NCI-H345 treated with DMSO at 0.1 percent for 48 hours (cell line): ENCODE results near the gene OR10H2.
"Not testable (repeated sequence)": the region's sequence is repeated elsewhere in the genome, so short reads cannot be mapped to it uniquely, and the experiment has no call there.

Experiments used
- DNase-seq: peaks from one replicate; lab custom pipeline; 2025; ENCODE audit not compliant: unreplicated experiment; lab: John Stamatoyannopoulos, UW

OR10H2 gene

GRCh38 chr19:15727724-15728123, at the start of gene OR10H2:
OR10H2 (plus strand) TSS chr19:15728024; CDS start chr19:15728044, 20 bp downstream.
- no peak for DNase-seq

GRCh38 chr19:15679089-15679488, 48.7 kb upstream of the OR10H2 start:
- DNase-seq, result no peak

GRCh38 chr19:15679865-15680264, 48.0 kb upstream of the OR10H2 start:
- DNase-seq, result not testable (repeated sequence)

GRCh38 chr19:15680478-15681322, 47.1 kb upstream of the OR10H2 start:
- no peak for DNase-seq

DNA sequence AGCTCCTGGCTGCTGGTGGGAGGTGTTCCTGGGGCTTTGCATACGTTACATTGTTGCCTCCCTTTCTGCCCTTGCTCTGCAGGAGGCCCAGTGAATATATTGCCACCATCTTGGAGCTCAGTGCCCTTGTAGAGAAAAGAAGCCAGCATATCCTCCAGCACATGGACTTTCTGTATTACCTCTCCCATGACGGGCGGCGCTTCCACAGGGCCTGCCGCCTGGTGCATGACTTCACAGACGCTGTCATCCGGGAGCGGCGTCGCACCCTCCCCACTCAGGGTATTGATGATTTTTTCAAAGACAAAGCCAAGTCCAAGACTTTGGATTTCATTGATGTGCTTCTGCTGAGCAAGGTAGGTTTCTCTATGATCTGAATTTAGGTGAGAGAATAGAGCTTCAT, 44.4 kb upstream of the OR10H2 start:
- no peak for DNase-seq

GRCh38 chr19:15684828-15685227, 43.0 kb upstream of the OR10H2 start:
- no peak for DNase-seq

DNA sequence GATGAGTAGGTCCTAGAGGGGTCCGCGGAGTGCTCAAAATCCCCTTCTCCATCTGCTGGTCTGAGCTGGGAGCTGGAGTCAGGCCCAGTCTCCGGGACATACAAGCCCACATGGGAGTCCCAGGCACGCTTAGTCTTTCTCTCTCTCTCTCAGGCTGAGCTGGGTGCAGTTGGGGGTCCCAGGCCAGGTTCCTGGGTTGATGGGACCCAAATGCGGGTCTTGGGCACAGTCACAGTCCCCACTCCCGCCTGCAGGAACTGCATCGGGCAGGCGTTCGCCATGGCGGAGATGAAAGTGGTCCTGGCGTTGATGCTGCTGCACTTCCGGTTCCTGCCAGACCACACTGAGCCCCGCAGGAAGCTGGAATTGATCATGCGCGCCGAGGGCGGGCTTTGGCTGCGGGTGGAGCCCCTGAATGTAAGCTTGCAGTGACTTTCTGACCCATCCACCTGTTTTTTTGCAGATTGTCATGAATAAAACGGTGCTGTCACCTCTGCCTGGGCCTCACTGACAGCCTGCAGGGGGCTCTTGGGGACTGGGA, 31.1 kb upstream of the OR10H2 start:
- DNase-seq, result no peak

- no peak for DNase-seq
Observed at GRCh38 chr19:15701757-15702533, 25.9 kb upstream of the OR10H2 start.

DNA sequence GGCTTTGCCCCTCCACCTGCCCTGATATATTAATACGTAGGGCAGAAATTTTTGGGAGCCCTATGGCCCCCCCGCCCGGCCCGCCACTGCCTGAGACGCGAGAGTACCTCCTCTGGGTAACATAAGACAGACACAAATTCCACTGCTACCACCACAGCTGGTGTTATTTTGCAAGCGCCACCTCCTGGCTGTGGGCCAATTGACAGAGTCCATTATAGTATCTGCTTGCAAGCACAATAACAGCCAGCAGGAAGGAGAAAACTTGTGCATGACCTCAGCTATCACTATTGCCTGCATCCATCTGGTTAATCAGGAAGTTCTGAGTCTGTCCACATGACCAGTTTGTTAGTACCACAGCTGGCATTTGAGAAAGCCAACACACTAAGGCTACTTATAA, 25.3 kb upstream of the OR10H2 start:
- DNase-seq, result no peak

- no peak for DNase-seq
Observed at GRCh38 chr19:15714638-15715037, 13.2 kb upstream of the OR10H2 start.

GRCh38 chr19:15715642-15716041, 12.2 kb upstream of the OR10H2 start:
- DNase-seq, result no peak

DNA sequence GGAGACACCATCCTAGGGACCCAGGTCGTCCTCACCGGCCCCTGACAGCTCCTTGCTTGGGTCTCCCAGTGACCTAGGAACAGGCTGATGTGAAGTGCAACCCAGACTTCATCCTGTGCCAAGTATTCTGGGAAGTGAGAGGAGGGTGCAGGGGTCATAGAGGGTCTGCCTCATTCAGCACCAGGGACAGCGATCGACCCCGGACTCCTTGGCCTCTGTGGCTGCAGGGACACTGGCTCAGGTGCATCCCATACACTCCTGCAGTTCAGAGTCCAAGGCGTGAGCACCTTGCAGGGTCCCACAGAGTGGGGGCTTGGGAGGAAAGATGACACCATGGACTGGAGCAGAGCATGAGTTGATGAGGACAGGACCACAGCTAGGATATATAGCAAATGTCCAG, 10.0 kb upstream of the OR10H2 start:
- no peak for DNase-seq

- no peak for DNase-seq
Observed at GRCh38 chr19:15721268-15721667, 6.6 kb upstream of the OR10H2 start.

- no peak for DNase-seq
Observed at GRCh38 chr19:15722956-15723355, 4.9 kb upstream of the OR10H2 start.

GRCh38 chr19:15730538-15730937, 2.7 kb downstream of the OR10H2 start:
- no peak for DNase-seq

GRCh38 chr19:15732388-15732787, 4.6 kb downstream of the OR10H2 start:
- no peak for DNase-seq

DNA sequence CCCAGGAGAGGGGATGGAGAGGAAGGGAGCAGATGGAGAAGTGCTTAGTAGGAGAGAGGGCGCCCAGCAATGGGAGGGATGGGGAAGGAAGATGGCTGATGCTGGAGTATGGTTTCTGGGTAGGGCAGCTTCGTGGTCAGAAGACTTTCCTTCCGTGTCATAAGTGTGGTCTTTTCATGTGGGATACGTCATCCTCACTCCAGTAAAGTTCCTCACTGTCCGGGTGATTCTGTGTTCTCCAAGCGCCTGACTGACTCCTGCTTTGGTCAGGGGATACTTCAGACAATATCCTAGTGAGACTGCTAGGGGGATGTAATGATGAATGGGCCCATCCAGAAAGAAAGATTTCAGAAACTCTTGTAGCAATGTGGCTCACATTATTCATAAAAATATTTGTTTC, 6.1 kb downstream of the OR10H2 start:
- DNase-seq, result no peak

- no peak for DNase-seq
Observed at GRCh38 chr19:15737722-15738121, 9.9 kb downstream of the OR10H2 start, which contains the start of gene OR10H3. OR10H3 (plus strand) TSS chr19:15737985; CDS start chr19:15741393, 3,408 bp downstream.

GRCh38 chr19:15740785-15741184, 13.0 kb downstream of the OR10H2 start:
- no peak for DNase-seq

- no peak for DNase-seq
Observed at GRCh38 chr19:15748239-15748638, 20.4 kb downstream of the OR10H2 start.

DNA sequence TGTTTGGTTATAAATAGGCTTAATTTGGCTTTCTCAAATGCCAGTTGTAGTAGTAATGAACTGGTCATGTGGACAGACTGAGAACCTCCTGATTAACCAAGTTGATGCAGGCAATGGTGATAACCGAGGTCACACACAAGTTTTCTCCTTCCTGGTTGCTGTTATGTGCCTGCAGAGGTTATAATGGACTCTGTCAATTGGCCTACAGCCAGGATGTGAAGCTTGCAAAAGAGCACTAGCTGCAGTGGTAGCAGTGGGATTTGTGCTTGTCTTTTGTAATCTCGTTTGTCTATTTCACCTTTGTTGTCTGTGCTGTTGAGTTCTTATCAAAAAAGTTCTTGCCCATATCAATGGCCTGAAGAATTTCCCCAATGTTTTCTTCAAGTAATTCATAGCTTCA, 30.6 kb downstream of the OR10H2 start:
- no peak for DNase-seq
